ENCODE data around the gene PRRX1.

The PRRX1 gene

GRCh38 chr1:170707117-170707516 is 43.2 kb downstream of the PRRX1 start:
- ChIA-PET CTCF (no interaction called here), POLR2A (no interaction called here)
- no peak for DNase-seq (ENCODE audit: extremely low spot score)
- no peak for TF ChIP-seq CTCF (IDR thresholded peaks at IDR 0.05; ENCODE audit: control extremely low read depth, extremely low read depth, low read depth, missing control alignments)

- no peak for DNase-seq (ENCODE audit: extremely low spot score)
Measured at GRCh38 chr1:170707959-170708655, 44.2 kb downstream of the PRRX1 start.

GRCh38 chr1:170711682-170712081 is 47.8 kb downstream of the PRRX1 start:
- no peak for DNase-seq (ENCODE audit: extremely low spot score)
- ChIA-PET CTCF (interaction anchor here (1.1 to 3.0 kb wide), 5 partner anchors 15 to 218 kb away, joined by 4 to 11 read pairs (median 5); no protein-coding TSS in a partner anchor), POLR2A (no interaction called here)
- TF ChIP-seq CTCF (IDR thresholded peaks at IDR 0.05; ENCODE audit: control extremely low read depth, extremely low read depth, low read depth, missing control alignments): no peak

More at GRCh38 chr1:170707959-170708655, 44.2 kb downstream of the PRRX1 start:
- CTCF ChIA-PET: interaction anchor here (1.2 to 1.4 kb wide), 2 partner anchors 10 to 223 kb away, joined by 3 read pairs; no protein-coding TSS in a partner anchor
- POLR2A ChIA-PET: no interaction called here
- TF ChIP-seq CTCF (IDR thresholded peaks at IDR 0.05; ENCODE audit: control extremely low read depth, extremely low read depth, low read depth, missing control alignments): no peak

- CTCF ChIA-PET: interaction anchor here (0.8 to 3.0 kb wide), 2 partner anchors 13 to 25 kb away, joined by 4 to 11 read pairs; no protein-coding TSS in a partner anchor
- no peak for DNase-seq (ENCODE audit: extremely low spot score)
- POLR2A ChIA-PET: no interaction called here
- TF ChIP-seq CTCF (IDR thresholded peaks at IDR 0.05; ENCODE audit: control extremely low read depth, extremely low read depth, low read depth, missing control alignments): no peak
Measured at GRCh38 chr1:170714163-170714562, 50.2 kb downstream of the PRRX1 start.

- no peak for TF ChIP-seq CTCF (IDR thresholded peaks at IDR 0.05; ENCODE audit: control extremely low read depth, extremely low read depth, low read depth, missing control alignments)
- CTCF ChIA-PET: interaction anchor here (3.0 kb wide), 1 partner anchor 25 kb away, joined by 11 read pairs; no protein-coding TSS in a partner anchor
- DNase-seq (ENCODE audit: extremely low spot score): no peak
- POLR2A ChIA-PET: no interaction called here
Measured at GRCh38 chr1:170714938-170715337, 51.0 kb downstream of the PRRX1 start.

GRCh38 chr1:170716835-170717429 is 53.0 kb downstream of the PRRX1 start:
- no peak for DNase-seq (ENCODE audit: extremely low spot score)
- CTCF ChIA-PET: interaction anchor here (1.7 kb wide), 1 partner anchor 15 kb away, joined by 4 read pairs; no protein-coding TSS in a partner anchor
- no peak for TF ChIP-seq CTCF (IDR thresholded peaks at IDR 0.05; ENCODE audit: control extremely low read depth, extremely low read depth, low read depth, missing control alignments)
- POLR2A ChIA-PET: no interaction called here

All from GM10248 (cell line).